Adrenal gland (tissue), 12 donors: ENCODE data around the gene JAK2. TPM values are rescaled to one million over a fixed set of nuclear protein-coding genes. Genes with fewer than 3 reads are reported as not detected.
A peak's percentile ranks its signal among the peaks of the same experiment; 100 is the strongest.
"Not testable (repeated sequence)": the region's sequence is repeated elsewhere in the genome, so short reads cannot be mapped to it uniquely, and the experiment has no call there.

Experiments
- DNase-seq, 7 donors: peaks; one replicate each; pipeline ENCODE4 v3.0.0-alpha.2; 2019 to 2020
- H3K27ac ChIP-seq, 5 donors: fragments of 200-600 bp; sonication (generic) in 4 of 5; 1 replicate in 3 of 5; 2 replicates in 2 of 5; pipeline versions ENCODE4 v1.5.1 to v1.8.0; 2016 to 2020; ENCODE audit warnings: mild to moderate bottlenecking in 1 of 5
- H3K27me3 ChIP-seq: fragments of 200-600 bp; 2 replicates; pipeline ENCODE4 v1.8.0; 2021
- H3K36me3 ChIP-seq, 2 donors: fragments of 200-600 bp; replicated peaks in 1 of 2; 1 replicate in 1 of 2; 2 replicates in 1 of 2; pipeline versions ENCODE4 v1.5.1 to v1.8.0; 2018 to 2022
- H3K4me1 ChIP-seq, 2 donors: fragments of 200-600 bp; replicated peaks in 1 of 2; 1 replicate in 1 of 2; 2 replicates in 1 of 2; pipeline versions ENCODE4 v1.5.1 to v1.8.0; 2018 to 2021
- H3K4me3 ChIP-seq, 4 donors: fragments of 200-600 bp; sonication (generic) in 3 of 4; one replicate each; pipeline ENCODE4 v1.5.1; 2016 to 2018
- H3K9me3 ChIP-seq, 3 donors: fragments of 200-600 bp; sonication (generic) in 1 of 3; replicated peaks in 1 of 3; 1 replicate in 2 of 3; 2 replicates in 1 of 3; pipeline versions ENCODE4 v1.5.1 to v1.8.0; 2016 to 2021
- CTCF ChIP-seq, 6 experiments: fragments of 450-650 bp in 4 of 6; fragments of 200-600 bp in 2 of 6; sonication (generic) in 1 of 6; IDR thresholded peaks; 1 replicate in 5 of 6; 2 replicates in 1 of 6; pipeline versions ENCODE4 v1.5.1 to v1.8.0; 2016 to 2021; ENCODE audit warnings: antibody characterized with exemption in 6 of 6, mild to moderate bottlenecking in 2 of 6, moderate library complexity in 1 of 6
- POLR2A ChIP-seq, 2 donors: fragments of 450-650 bp; IDR thresholded peaks; one replicate each; pipeline ENCODE4 v1.6.1; 2017; ENCODE audit warnings: antibody characterized with exemption in 2 of 2, mild to moderate bottlenecking in 2 of 2, moderate library complexity in 1 of 2
- WGBS, 4 donors: extraction: QIAGEN DNeasy Blood & Tissue Kit in 2 of 4; methylation state at CpG; one replicate each; pipeline versions ENCODE4 v1.1.5 to v1.1.7; 2013 to 2017; 5-methylcytosine and 5-hydroxymethylcytosine counted together
- intact Hi-C, 2 donors: fragments of 100-400 bp; cut with DNase I; formaldehyde crosslinking; loops; one replicate each; pipeline versions ENCODE4 v1.14.1 to v1.15.0; 2022 to 2023
- polyA plus RNA-seq, 3 donors: library from polyadenylated mRNA; stranded (reverse); fragments of 200-250 nt in 2 of 3; fragments of 350-450 nt in 1 of 3; fragmentation: Illumina TruSeq in 1 of 3; extraction: RNeasy Lipid Tissue Mini Kit (QIAGEN cat#74804) in 1 of 3; gene quantifications; one replicate each; pipeline ENCODE4 v1.2.3, GENCODE V29; 2013 to 2014
- total RNA-seq, 9 donors: library from RNA; depleted of rRNA in 4 of 9; stranded (reverse); fragments of >200 nt in 4 of 9; fragments of 120-200 nt in 1 of 9; fragmentation: NEBNext Ultra II Directional in 1 of 9; extraction: Animal tissue kit (Norgen Biotek cat#: 25700) in 1 of 9; gene quantifications; one replicate each; pipeline versions ENCODE4 v1.1.0 to v1.2.4, GENCODE V29; 2013 to 2023
- donor health status: healthy with polysubstance abuse.
- donor health status: Bipolar disorder and iron deficiency.
- donor health status: DM: yes; HTN: yes; CAD: no.
- donor health status: DM: no; HTN: no; CAD: no.
- donor health status: DM: no; HTN: no; CAD: no.
- donor health status: DM: yes; HTN: yes; CAD: no.

Gene JAK2
- total and polyA plus RNA-seq, 12 donors = 3.5 to 21.0 (median 12.5) TPM

GRCh38 chr9:4938496-4938895 is 46.6 kb upstream of the JAK2 start:
- no peak for TF ChIP-seq POLR2A (IDR thresholded peaks at IDR 0.05)
- no peak for TF ChIP-seq CTCF (IDR thresholded peaks at IDR 0.05)
- WGBS, 4 donors = 63 to 79% (median 75%) methylated on average over 1 of the region's 1 CpG
- Histone ChIP-seq H3K27ac (peak overlapping the region in 2 of 5 donors; percentile 2 to 41), H3K36me3 (no peaks in the 10 kb centered on the region), H3K4me1 (peaks cover 0 to 38% of the 10 kb centered on the region in 2 donors), H3K27me3 (no peaks in the 10 kb centered on the region), H3K9me3 (no peaks in the 10 kb centered on the region), H3K4me3 (no peak overlapping the region)
- DNase-seq = no peak
- intact Hi-C loops = no loop called here

- intact Hi-C loops = no loop called here
- WGBS, 4 donors = 48 to 75% (median 66%) methylated on average over 1 of the region's 1 CpG
- TF ChIP-seq CTCF (IDR thresholded peaks at IDR 0.05) (no peak), POLR2A (IDR thresholded peaks at IDR 0.05) (no peak)
- H3K4me3 ChIP-seq = no peak overlapping the region
- H3K27ac ChIP-seq = peak overlapping the region in 2 of 5 donors; percentile 2 to 41
- no peaks in the 10 kb centered on the region for H3K27me3 ChIP-seq
- no peaks in the 10 kb centered on the region for H3K9me3 ChIP-seq
- H3K4me1 ChIP-seq = peaks cover 0 to 38% of the 10 kb centered on the region in 2 donors
- peak in 1 of 7 donors; percentile 7 for DNase-seq
- H3K36me3 ChIP-seq = no peaks in the 10 kb centered on the region
Measured at GRCh38 chr9:4939118-4939561, 45.9 kb upstream of the JAK2 start.

GRCh38 chr9:4942042-4942691 is 42.9 kb upstream of the JAK2 start:
- intact Hi-C loops, H3K27me3 ChIP-seq, H3K4me3 ChIP-seq, H3K27ac ChIP-seq, H3K9me3 ChIP-seq, DNase-seq, H3K36me3 ChIP-seq: not testable (repeated sequence)
- WGBS, 4 donors = 77 to 85% (median 80%) methylated on average over 7 of the region's 7 CpGs
- H3K4me1 ChIP-seq = peaks cover 0 to 22% of the 10 kb centered on the region in 2 donors

- no peak overlapping the region for H3K27ac ChIP-seq
- intact Hi-C loops = no loop called here
- TF ChIP-seq CTCF (IDR thresholded peaks at IDR 0.05) = no peak
- TF ChIP-seq POLR2A (IDR thresholded peaks at IDR 0.05) = no peak
- no peak for DNase-seq
- H3K36me3 ChIP-seq = no peaks in the 10 kb centered on the region
- no peaks in the 10 kb centered on the region for H3K9me3 ChIP-seq
- H3K4me1 ChIP-seq = peaks cover 0 to 15% of the 10 kb centered on the region in 2 donors
- H3K27me3 ChIP-seq = no peaks in the 10 kb centered on the region
- no peak overlapping the region for H3K4me3 ChIP-seq
- WGBS, 4 donors = 78 to 87% (median 85%) methylated on average over 4 of the region's 4 CpGs
Measured at GRCh38 chr9:4943346-4943745, 41.7 kb upstream of the JAK2 start.

GRCh38 chr9:4944431-4945211 is 40.5 kb upstream of the JAK2 start:
- intact Hi-C loops, H3K4me1 ChIP-seq, H3K4me3 ChIP-seq, H3K27ac ChIP-seq, H3K27me3 ChIP-seq, H3K36me3 ChIP-seq, DNase-seq, H3K9me3 ChIP-seq: not testable (repeated sequence)
- WGBS, 4 donors = 88 to 90% (median 89%) methylated on average over 7 of the region's 7 CpGs
